ENCODE data around the gene ATP6V1F.

ATP6V1F gene

DNA sequence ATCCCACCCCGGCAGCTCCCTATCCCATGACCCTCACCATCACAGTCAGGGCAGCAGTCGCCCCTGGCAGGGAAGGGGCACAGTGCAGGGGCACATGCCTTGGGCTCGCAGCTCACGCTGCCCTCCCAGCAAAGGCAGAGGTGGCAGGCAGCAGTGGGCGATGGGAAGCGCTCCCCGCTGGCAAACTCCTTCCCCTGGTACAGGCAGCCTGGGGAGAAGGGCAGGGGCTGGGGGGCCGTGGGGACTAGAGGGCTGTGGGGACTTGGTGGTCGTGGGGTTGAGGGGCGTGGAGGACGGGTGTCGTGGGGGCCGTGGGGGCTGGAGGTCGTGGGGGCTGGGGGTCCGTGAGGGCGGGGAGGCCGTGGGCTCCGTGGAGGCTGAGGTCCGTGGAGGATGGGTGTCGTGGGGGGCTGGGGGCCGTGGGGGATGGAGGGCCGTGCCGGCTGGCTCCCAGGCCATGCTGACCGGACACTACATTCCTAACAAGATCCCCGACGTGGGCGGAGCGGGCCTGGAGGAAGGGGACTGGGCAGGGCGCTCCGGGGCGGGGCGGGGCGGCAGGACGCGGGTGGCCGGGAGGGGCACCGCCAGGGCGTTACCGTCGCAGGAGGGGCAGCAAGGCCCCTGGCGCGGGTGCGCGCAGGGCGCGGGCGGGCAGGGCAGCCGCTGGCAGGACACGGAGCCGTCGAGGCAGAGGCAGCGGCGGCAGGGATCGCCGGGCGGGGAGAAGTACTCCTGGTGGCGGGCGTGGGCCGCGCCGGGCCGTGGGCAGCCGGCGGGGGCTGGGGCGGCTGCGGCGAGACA lies 27.9 kb downstream of the ATP6V1F start:
- DNase-seq, result peak; percentile 29

DNA sequence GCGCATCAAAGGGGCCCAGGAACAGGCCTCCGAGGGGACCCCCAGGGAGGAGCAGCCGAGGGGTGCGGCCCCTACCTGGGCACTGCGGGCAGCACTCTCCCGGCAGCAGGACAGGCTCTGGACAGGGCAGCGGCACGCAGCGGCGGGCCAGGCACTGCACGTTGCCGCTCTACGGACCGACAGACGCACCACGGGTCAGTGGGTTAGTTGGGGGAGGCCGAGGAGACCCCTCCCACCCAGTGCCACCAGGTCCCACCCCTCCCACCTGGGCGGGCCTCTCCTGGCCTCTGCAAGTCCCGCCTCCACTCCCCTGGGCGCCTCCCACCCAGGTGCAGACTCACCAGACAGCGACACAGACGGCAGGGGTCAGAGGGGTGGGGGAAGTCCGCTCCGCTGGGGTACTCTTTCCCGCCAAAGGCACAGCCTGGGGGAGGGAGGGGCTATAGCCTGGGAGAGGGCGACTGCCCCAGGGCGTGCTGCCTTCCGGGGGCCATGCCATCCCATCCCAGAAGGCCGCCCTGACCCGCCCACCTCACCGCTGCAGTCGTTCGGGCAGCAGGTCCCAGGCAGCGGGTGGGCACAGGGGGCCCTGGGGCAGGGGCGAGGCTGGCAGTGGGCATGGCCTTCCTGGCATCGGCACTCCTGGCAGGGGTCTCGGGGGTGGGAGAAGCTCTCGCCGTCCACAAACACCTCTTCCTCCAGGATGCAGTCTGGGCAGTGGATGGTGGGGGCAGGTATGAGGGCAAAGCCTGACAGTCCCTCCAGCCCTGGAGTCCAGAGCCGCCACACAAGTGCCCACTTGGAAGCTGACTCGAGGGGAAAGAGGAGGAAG lies 28.7 kb downstream of the ATP6V1F start:
- Histone ChIP-seq H3K9me3 (no peaks in the 10 kb centered on the region), H3K4me1 (no peaks in the 10 kb centered on the region), H3K4me3 (ENCODE audit: low read depth, low read length) (no peak overlapping the region), H3K27me3 (peaks cover 4% of the 10 kb centered on the region; the same call in 1 of the 2 replicates), H3K36me3 (no peaks in the 10 kb centered on the region)
- TF ChIP-seq, protein P1, sequence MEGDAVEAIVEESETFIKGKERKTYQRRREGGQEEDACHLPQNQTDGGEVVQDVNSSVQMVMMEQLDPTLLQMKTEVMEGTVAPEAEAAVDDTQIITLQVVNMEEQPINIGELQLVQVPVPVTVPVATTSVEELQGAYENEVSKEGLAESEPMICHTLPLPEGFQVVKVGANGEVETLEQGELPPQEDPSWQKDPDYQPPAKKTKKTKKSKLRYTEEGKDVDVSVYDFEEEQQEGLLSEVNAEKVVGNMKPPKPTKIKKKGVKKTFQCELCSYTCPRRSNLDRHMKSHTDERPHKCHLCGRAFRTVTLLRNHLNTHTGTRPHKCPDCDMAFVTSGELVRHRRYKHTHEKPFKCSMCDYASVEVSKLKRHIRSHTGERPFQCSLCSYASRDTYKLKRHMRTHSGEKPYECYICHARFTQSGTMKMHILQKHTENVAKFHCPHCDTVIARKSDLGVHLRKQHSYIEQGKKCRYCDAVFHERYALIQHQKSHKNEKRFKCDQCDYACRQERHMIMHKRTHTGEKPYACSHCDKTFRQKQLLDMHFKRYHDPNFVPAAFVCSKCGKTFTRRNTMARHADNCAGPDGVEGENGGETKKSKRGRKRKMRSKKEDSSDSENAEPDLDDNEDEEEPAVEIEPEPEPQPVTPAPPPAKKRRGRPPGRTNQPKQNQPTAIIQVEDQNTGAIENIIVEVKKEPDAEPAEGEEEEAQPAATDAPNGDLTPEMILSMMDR (IDR thresholded peaks at IDR 0.05; ENCODE audit: low read depth, low read length), result no peak
- peak; percentile 17 for DNase-seq

More for the DNA sequence above, 27.9 kb downstream of the ATP6V1F start:
- Histone ChIP-seq H3K36me3 (no peaks in the 10 kb centered on the region), H3K4me1 (no peaks in the 10 kb centered on the region), H3K9me3 (no peaks in the 10 kb centered on the region), H3K4me3 (ENCODE audit: low read depth, low read length) (no peak overlapping the region), H3K27me3 (peaks cover 4% of the 10 kb centered on the region; the same call in 1 of the 2 replicates)
- TF ChIP-seq, protein P1 (IDR thresholded peaks at IDR 0.05; ENCODE audit: low read depth, low read length), result no peak

DNA sequence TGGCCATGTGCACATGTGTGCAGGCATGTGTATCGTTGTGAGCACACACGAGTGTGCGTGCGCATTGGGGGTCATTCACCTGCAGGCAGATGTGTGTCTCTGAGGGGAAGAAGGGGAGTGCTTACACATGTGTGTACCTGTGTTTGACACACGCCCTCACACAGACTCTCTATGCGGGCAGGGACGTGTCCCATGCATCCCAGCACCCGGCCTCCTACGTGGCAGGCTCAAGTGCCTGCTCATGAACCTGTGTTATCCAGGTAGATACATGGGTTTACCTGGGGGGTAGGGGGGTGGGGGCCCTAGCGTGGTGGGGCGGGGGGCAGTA lies 29.2 kb downstream of the ATP6V1F start:
- Histone ChIP-seq H3K4me3 (ENCODE audit: low read depth, low read length) (no peak overlapping the region), H3K4me1 (no peaks in the 10 kb centered on the region), H3K27me3 (peaks cover 4% of the 10 kb centered on the region; the same call in 1 of the 2 replicates), H3K9me3 (no peaks in the 10 kb centered on the region), H3K36me3 (no peaks in the 10 kb centered on the region)
- DNase-seq, result peak; percentile 6
- TF ChIP-seq, protein P1 (IDR thresholded peaks at IDR 0.05; ENCODE audit: low read depth, low read length), result no peak

DNA sequence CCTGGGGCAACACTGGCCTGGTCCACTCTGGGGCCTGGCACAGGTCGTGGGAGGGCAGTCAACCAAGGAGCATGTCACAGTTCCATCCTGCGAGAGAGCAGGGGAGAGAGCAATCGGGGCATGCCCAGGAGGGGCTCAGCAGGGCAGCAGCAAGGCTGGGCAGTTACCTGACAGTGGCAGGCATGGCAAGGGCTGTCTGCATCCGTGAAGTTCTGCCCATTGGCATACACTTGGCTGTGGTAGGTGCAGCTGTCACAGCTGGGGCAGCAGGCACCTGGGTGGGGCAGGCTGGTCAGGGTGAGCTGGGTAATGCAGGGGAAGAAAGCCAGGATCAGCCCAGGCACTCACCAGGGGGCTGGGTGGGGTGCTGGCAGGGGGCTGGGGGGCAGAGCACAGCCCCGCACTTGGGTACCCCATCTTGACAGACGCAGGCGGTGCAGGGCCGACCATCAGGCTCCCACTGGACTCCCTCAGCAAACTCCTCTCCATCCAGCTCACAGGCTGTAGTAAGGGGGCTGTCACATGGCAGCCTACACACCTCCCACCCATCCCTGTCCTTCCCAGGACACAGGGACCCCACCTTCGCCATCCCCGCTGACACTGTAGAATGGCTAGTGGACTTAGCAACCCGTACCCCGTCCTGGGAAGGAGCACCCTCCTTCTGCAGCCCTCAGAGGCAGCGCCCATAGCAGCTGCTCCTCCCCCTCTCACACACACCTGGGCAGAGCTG lies 30.0 kb downstream of the ATP6V1F start:
- no peaks in the 10 kb centered on the region for H3K36me3 ChIP-seq
- H3K27me3 ChIP-seq, result peaks cover 4% of the 10 kb centered on the region; the same call in 1 of the 2 replicates
- no peaks in the 10 kb centered on the region for H3K4me1 ChIP-seq
- TF ChIP-seq, protein P1 (IDR thresholded peaks at IDR 0.05; ENCODE audit: low read depth, low read length), result no peak
- DNase-seq, result peak; percentile 6
- no peak overlapping the region for H3K4me3 ChIP-seq (ENCODE audit: low read depth, low read length)
- no peaks in the 10 kb centered on the region for H3K9me3 ChIP-seq

DNA sequence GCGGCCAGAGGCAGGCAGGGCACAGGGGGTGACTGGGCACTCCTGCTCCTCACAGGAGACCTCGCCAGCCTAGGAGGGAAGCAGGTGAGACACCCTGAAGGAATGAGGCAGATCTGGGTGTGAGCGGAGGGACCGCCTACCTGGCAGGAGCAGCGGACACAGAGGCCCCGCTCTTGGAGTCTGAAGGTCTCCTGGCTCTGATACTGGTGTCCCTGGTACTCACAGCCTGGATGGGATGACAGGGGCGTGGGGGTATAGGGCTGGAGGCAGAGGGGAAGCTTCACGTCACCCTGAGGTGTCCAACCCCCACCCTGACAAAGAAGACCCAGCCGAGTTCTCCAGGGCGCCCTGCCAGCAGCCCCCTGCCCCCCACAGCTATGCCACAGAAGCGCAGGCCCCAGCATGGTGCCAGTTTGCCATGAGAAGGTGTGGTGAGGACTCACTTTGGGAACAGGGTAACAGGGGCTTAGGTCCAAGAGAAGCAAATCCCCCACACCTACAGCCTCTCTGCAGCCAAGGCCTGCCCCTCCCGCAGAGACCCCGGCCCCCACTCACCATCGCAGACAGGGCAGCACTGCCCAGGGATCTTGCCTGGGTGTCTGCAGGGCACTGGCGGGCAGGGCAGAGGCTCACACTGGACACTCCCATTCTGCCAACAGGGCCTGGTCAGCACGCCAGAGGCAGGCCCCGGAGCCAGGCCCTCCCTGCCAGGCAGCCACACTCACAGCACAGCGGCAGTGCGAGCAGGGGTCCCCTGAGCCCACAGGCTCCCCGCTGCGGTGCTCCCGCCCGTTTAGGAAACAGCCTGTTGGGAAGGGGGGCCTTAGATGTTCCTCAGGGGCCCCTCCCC lies 30.8 kb downstream of the ATP6V1F start:
- Histone ChIP-seq H3K36me3 (no peaks in the 10 kb centered on the region), H3K4me3 (ENCODE audit: low read depth, low read length) (no peak overlapping the region), H3K27me3 (peaks cover 4% of the 10 kb centered on the region; the same call in 1 of the 2 replicates), H3K4me1 (no peaks in the 10 kb centered on the region), H3K9me3 (no peaks in the 10 kb centered on the region)
- TF ChIP-seq, protein P1 (IDR thresholded peaks at IDR 0.05; ENCODE audit: low read depth, low read length), result no peak
- peak; percentile 4 for DNase-seq
